HG02763 (cell line): ENCODE measurements around the gene TNRC6C.

ENCODE experiments used
- ATAC-seq: cut with Tn5 transposase; IDR thresholded peaks from one replicate; pipeline ENCODE4 v1.9.1; 2021; ENCODE audit warnings: mild to moderate bottlenecking, moderate library complexity; ENCODE audit not compliant: unreplicated experiment

The TNRC6C gene

GRCh38 chr17:77957857-77958715, at the start of gene TNRC6C:
TSS of gene TNRC6C (plus strand) at chr17:77958703. CDS start at chr17:78004207, 45,504 bp downstream.
- peak; percentile 84 for ATAC-seq

- ATAC-seq = no peak
Observed at GRCh38 chr17:77909236-77909635, 49.3 kb upstream of the TNRC6C start.

GRCh38 chr17:77909816-77910215, 48.7 kb upstream of the TNRC6C start:
- ATAC-seq = no peak

GRCh38 chr17:77914385-77915254, 43.9 kb upstream of the TNRC6C start:
- no peak for ATAC-seq

GRCh38 chr17:77915594-77916021, 42.9 kb upstream of the TNRC6C start:
- ATAC-seq = no peak

- ATAC-seq = no peak
Observed at GRCh38 chr17:77916264-77916663, 42.2 kb upstream of the TNRC6C start.

GRCh38 chr17:77916703-77917481, 41.6 kb upstream of the TNRC6C start:
- no peak for ATAC-seq

- no peak for ATAC-seq
Observed at GRCh38 chr17:77919276-77919675, 39.2 kb upstream of the TNRC6C start.

GRCh38 chr17:77923135-77923534, 35.4 kb upstream of the TNRC6C start:
- ATAC-seq = no peak

- no peak for ATAC-seq
Observed at GRCh38 chr17:77923776-77924513, 34.6 kb upstream of the TNRC6C start.

- no peak for ATAC-seq
Observed at GRCh38 chr17:77924757-77925336, 33.7 kb upstream of the TNRC6C start.

- ATAC-seq = no peak
Observed at GRCh38 chr17:77925831-77926543, 32.5 kb upstream of the TNRC6C start.

- ATAC-seq = no peak
Observed at GRCh38 chr17:77926981-77927380, 31.5 kb upstream of the TNRC6C start.

- ATAC-seq = no peak
Observed at GRCh38 chr17:77927777-77928518, 30.6 kb upstream of the TNRC6C start.

- ATAC-seq = no peak
Observed at GRCh38 chr17:77928519-77929179, 29.9 kb upstream of the TNRC6C start.

- no peak for ATAC-seq
Observed at GRCh38 chr17:77929180-77929564, 29.3 kb upstream of the TNRC6C start.

GRCh38 chr17:77929871-77930436, 28.5 kb upstream of the TNRC6C start:
- ATAC-seq = no peak
